IMR-90 (cell line): ENCODE measurements around the gene DCLRE1A. TPM values are rescaled to one million over a fixed set of nuclear protein-coding genes. Genes with fewer than 3 reads are reported as not detected.

Experiments
- ATAC-seq: fragments of 200-7000 bp; cut with Tn5 transposase; 2 replicates; pipeline ENCODE4 v1.9.1; 2020; ENCODE audit warnings: low read depth, mild to moderate bottlenecking, moderate library complexity
- BruUV-seq: library from RNA; stranded (reverse); fragments of 400-500 nt; replicated peaks from 2 replicates; lab custom pipeline; 2021; lab: Mats Ljungman, UMichigan
- CTCF ChIA-PET: fragments of 300-600 bp; formaldehyde crosslinking; extraction: SDS; loops from one replicate; lab custom pipeline; 2021; ENCODE audit warnings: antibody characterized with exemption; lab: Yijun Ruan, JAX
- POLR2A ChIA-PET: fragments of 300-600 bp; sonication (Branson Sonifier 250); formaldehyde crosslinking; loops from one replicate; lab custom pipeline; 2022; ENCODE audit warnings: antibody characterized with exemption; ENCODE audit not compliant: unreplicated experiment; lab: Charles Lee
- DNase-seq: peaks from one replicate; pipeline ENCODE4 v3.0.0; 2013
- H2AFZ ChIP-seq: replicated peaks from 2 replicates; pipeline ENCODE3; 2013; ENCODE audit warnings: low read length, mild to moderate bottlenecking; ENCODE audit not compliant: poor library complexity
- H2AK5ac ChIP-seq: 2 replicates; pipeline ENCODE4 v1.6.1; 2013; ENCODE audit warnings: low read depth, low read length, inconsistent platforms
- H2AK9ac ChIP-seq: replicated peaks from 2 replicates; pipeline ENCODE3; 2013; ENCODE audit warnings: mild to moderate bottlenecking, low read depth, low read length, moderate library complexity; ENCODE audit not compliant: poor library complexity
- H2BK120ac ChIP-seq: 2 replicates; pipeline ENCODE4 v1.6.1; 2013; ENCODE audit warnings: low read depth, low read length, inconsistent platforms
- H2BK15ac ChIP-seq: 3 replicates; pipeline ENCODE4 v1.6.1; 2013; ENCODE audit warnings: low read depth, low read length, inconsistent platforms
- H2BK20ac ChIP-seq: 2 replicates; pipeline ENCODE4 v1.6.1; 2013; ENCODE audit warnings: low read depth, mild to moderate bottlenecking, inconsistent platforms, low read length, moderate library complexity
- H2BK5ac ChIP-seq: 2 replicates; pipeline ENCODE4 v1.6.1; 2013; ENCODE audit warnings: mild to moderate bottlenecking, low read depth, low read length, inconsistent platforms; ENCODE audit not compliant: poor library complexity, severe bottlenecking
- H3K14ac ChIP-seq: replicated peaks from 2 replicates; pipeline ENCODE4 v1.6.1; 2013; ENCODE audit warnings: low read depth, low read length, inconsistent platforms
- H3K18ac ChIP-seq: 2 replicates; pipeline ENCODE4 v1.6.1; 2013; ENCODE audit warnings: low read depth, low read length, control low read depth
- H3K23ac ChIP-seq: 2 replicates; pipeline ENCODE4 v1.6.1; 2013; ENCODE audit warnings: low read depth, low read length, inconsistent platforms
- H3K27ac ChIP-seq: 2 replicates; pipeline ENCODE4 v1.5.1; 2013; ENCODE audit warnings: mild to moderate bottlenecking, control low read depth, low read length; ENCODE audit not compliant: insufficient read depth
- H3K27me3 ChIP-seq: 2 replicates; pipeline ENCODE4 v1.6.1; 2013; ENCODE audit warnings: low read length; ENCODE audit not compliant: control insufficient read depth, insufficient read depth
- H3K36me3 ChIP-seq: 2 replicates; pipeline ENCODE4 v1.6.1; 2013; ENCODE audit warnings: low read length, mixed read lengths; ENCODE audit not compliant: control insufficient read depth, insufficient read depth
- H3K4ac ChIP-seq: 2 replicates; pipeline ENCODE4 v1.6.1; 2013; ENCODE audit warnings: low read depth, low read length, inconsistent platforms
- H3K4me1 ChIP-seq: 2 replicates; pipeline ENCODE4 v1.6.1; 2013; ENCODE audit warnings: low read length, mixed read lengths; ENCODE audit not compliant: control insufficient read depth, insufficient read depth
- H3K4me2 ChIP-seq: 2 replicates; pipeline ENCODE4 v1.6.1; 2013; ENCODE audit warnings: low read depth, mild to moderate bottlenecking, control low read depth, low read length, moderate library complexity
- H3K4me3 ChIP-seq: 2 replicates; pipeline ENCODE4 v1.5.1; 2013; ENCODE audit warnings: low read depth, mild to moderate bottlenecking, control low read depth, low read length, moderate library complexity; ENCODE audit not compliant: insufficient read depth
- H3K56ac ChIP-seq: 2 replicates; pipeline ENCODE4 v1.6.1; 2013; ENCODE audit warnings: low read length, inconsistent platforms; ENCODE audit not compliant: insufficient read depth; ENCODE audit errors: extremely low read depth
- H3K79me1 ChIP-seq, 2 experiments: 2 replicates each; pipeline ENCODE4 v1.6.1; 2013; ENCODE audit warnings: low read length in 2 of 2, inconsistent platforms in 1 of 2, low read depth in 1 of 2
- H3K9ac ChIP-seq: 2 replicates; pipeline ENCODE4 v1.6.1; 2013; ENCODE audit warnings: low read depth, low read length, control low read depth
- H3K9me1 ChIP-seq: 2 replicates; pipeline ENCODE4 v1.6.1; 2013; ENCODE audit warnings: low read length, inconsistent platforms; ENCODE audit not compliant: insufficient read depth
- H3K9me3 ChIP-seq: 2 replicates; pipeline ENCODE4 v1.6.1; 2013; ENCODE audit warnings: low read length; ENCODE audit not compliant: control insufficient read depth, insufficient read depth
- H4K20me1 ChIP-seq: 2 replicates; pipeline ENCODE4 v1.6.1; 2013; ENCODE audit warnings: low read length, inconsistent platforms; ENCODE audit not compliant: insufficient read depth
- H4K5ac ChIP-seq: 2 replicates; pipeline ENCODE4 v1.6.1; 2013; ENCODE audit warnings: mild to moderate bottlenecking, low read depth, low read length, control low read depth
- H4K8ac ChIP-seq, 2 experiments: 2 replicates each; pipeline ENCODE4 v1.6.1; 2013; ENCODE audit warnings: low read depth in 2 of 2, low read length in 2 of 2, control low read depth in 1 of 2, inconsistent platforms in 1 of 2
- H4K91ac ChIP-seq: 2 replicates; pipeline ENCODE4 v1.6.1; 2013; ENCODE audit warnings: low read depth, low read length, inconsistent platforms; ENCODE audit not compliant: insufficient read depth
- BHLHE40 ChIP-seq: fragments of 150-350 bp; IDR thresholded peaks from 2 replicates; pipeline ENCODE4 v1.6.1; 2016; ENCODE audit warnings: mild to moderate bottlenecking, low read depth, low read length
- CEBPB ChIP-seq: IDR thresholded peaks from 2 replicates; pipeline ENCODE4 v1.6.1; 2012; ENCODE audit warnings: low read depth, low read length, improper control_type of control experiment
- CHD1 ChIP-seq: IDR thresholded peaks from 2 replicates; pipeline ENCODE4 v1.6.1; 2012; ENCODE audit warnings: low read depth, low read length, improper control_type of control experiment
- CTCF ChIP-seq: conservative IDR thresholded peaks from 2 replicates; pipeline ENCODE4 v1.5.1; 2012; ENCODE audit warnings: mild to moderate bottlenecking, low read depth, low read length, improper control_type of control experiment
- ELK1 ChIP-seq: fragments of 150-350 bp; IDR thresholded peaks from 2 replicates; pipeline ENCODE4 v1.6.1; 2016; ENCODE audit warnings: low read depth, mild to moderate bottlenecking, low read length, moderate library complexity, borderline replicate concordance
- FOS ChIP-seq: fragments of 150-350 bp; IDR thresholded peaks from 2 replicates; pipeline ENCODE4 v1.6.1; 2016; ENCODE audit warnings: low read depth, low read length
- MAZ ChIP-seq: IDR thresholded peaks from 2 replicates; pipeline ENCODE4 v1.6.1; 2012; ENCODE audit warnings: low read depth, mild to moderate bottlenecking, low read length, improper control_type of control experiment, moderate library complexity, borderline replicate concordance
- NFE2L2 ChIP-seq: fragments of 150-350 bp; IDR thresholded peaks from 2 replicates; pipeline ENCODE4 v1.6.1; 2016; ENCODE audit warnings: low read depth, mild to moderate bottlenecking, low read length
- POLR2A ChIP-seq: IDR thresholded peaks from 2 replicates; pipeline ENCODE4 v1.6.1; 2012; ENCODE audit warnings: mild to moderate bottlenecking, low read depth, low read length
- RCOR1 ChIP-seq: IDR thresholded peaks from 2 replicates; pipeline ENCODE4 v1.6.1; 2012; ENCODE audit warnings: mild to moderate bottlenecking, low read length, improper control_type of control experiment; ENCODE audit not compliant: insufficient replicate concordance
- RFX5 ChIP-seq: IDR thresholded peaks from 2 replicates; pipeline ENCODE4 v1.8.0; 2012; ENCODE audit warnings: low read depth, mild to moderate bottlenecking, low read length, moderate library complexity
- SMC3 ChIP-seq: fragments of 150-350 bp; IDR thresholded peaks from 2 replicates; pipeline ENCODE4 v1.6.1; 2016; ENCODE audit warnings: low read depth, mild to moderate bottlenecking, antibody characterized with exemption, low read length, moderate library complexity
- USF2 ChIP-seq: fragments of 150-350 bp; IDR thresholded peaks from 2 replicates; pipeline ENCODE4 v1.6.1; 2017; ENCODE audit warnings: mild to moderate bottlenecking, antibody characterized with exemption, low read length, low read depth
- WGBS, 2 experiments: methylation state at CpG; one replicate each; pipeline versions ENCODE4 v1.1.5 to v1.1.7; 2013; ENCODE audit warnings: missing lambda C conversion rate in 2 of 2; ENCODE audit not compliant: insufficient read length in 1 of 2; ENCODE audit errors: extremely low coverage in 2 of 2; 5-methylcytosine and 5-hydroxymethylcytosine counted together
- dilution Hi-C: fragments of 300-500 bp; cut with HindIII; formaldehyde crosslinking; loops from one replicate; pipeline ENCODE4 v1.14.3; 2018; ENCODE audit warnings: low sequenced_read_pairs; ENCODE audit not compliant: unreplicated experiment
- in situ Hi-C: fragments of 300-500 bp; cut with MboI; formaldehyde crosslinking; loops from 3 replicates; pipeline ENCODE4 v1.14.3; 2019; ENCODE audit warnings: low sequenced_read_pairs, inconsistent platforms, mixed read lengths
- intact Hi-C: fragments of 100-400 bp; cut with micrococcal nuclease; formaldehyde crosslinking; loops from 2 replicates; pipeline ENCODE4 v1.10.0; 2022
- polyA plus RNA-seq, 3 experiments: library from polyadenylated mRNA; depleted of rRNA; stranded (reverse); fragments of >200 nt; gene quantifications; 2 replicates each; pipeline ENCODE4 v1.2.3, GENCODE V29; 2012; ENCODE audit warnings: low replicate concordance in 1 of 3
- total RNA-seq: library from RNA; depleted of rRNA; stranded (reverse); fragments of >200 nt; gene quantifications from 2 replicates; pipeline ENCODE4 v1.2.3, GENCODE V29; 2012

DCLRE1A gene
- total and polyA plus RNA-seq, 2 of the 4 experiments (the other 2 are of a cell fraction) = 3.1 to 6.3 TPM

- Histone ChIP-seq H2AK9ac (no peak overlapping the region), H3K27ac (no peak overlapping the region), H3K79me1 (no peaks in the 10 kb centered on the region), H3K4me2 (no peak overlapping the region), H3K4me1 (peaks cover 2% of the 10 kb centered on the region), H4K8ac (no peak overlapping the region), H3K9me3 (no peaks in the 10 kb centered on the region), H3K14ac (no peak overlapping the region), H2BK5ac (no peak overlapping the region), H2BK120ac (no peak overlapping the region), H2BK15ac (no peak overlapping the region), H4K20me1 (no peaks in the 10 kb centered on the region), H3K4ac (no peak overlapping the region), H3K9me1 (no peaks in the 10 kb centered on the region), H3K56ac (no peak overlapping the region), H3K18ac (no peak overlapping the region), H3K9ac (no peak overlapping the region), H3K23ac (no peak overlapping the region), H3K27me3 (peaks cover 17% of the 10 kb centered on the region), H3K4me3 (no peak overlapping the region), H4K91ac (no peak overlapping the region), H2BK20ac (no peak overlapping the region), H3K36me3 (no peaks in the 10 kb centered on the region), H2AK5ac (no peak overlapping the region), H4K5ac (no peak overlapping the region), H2AFZ (no peak overlapping the region)
- dilution Hi-C loops = no loop called here
- POLR2A ChIA-PET = no interaction called here
- DNase-seq (no peak), ATAC-seq (no peak)
- BruUV-seq = no TSS peak
- CTCF ChIA-PET = no interaction called here
- no peak for TF ChIP-seq CHD1
- no peak for TF ChIP-seq FOS
- TF ChIP-seq ELK1 = no peak
- no peak for TF ChIP-seq RFX5
- no peak for TF ChIP-seq NFE2L2
- no peak for TF ChIP-seq MAZ
- TF ChIP-seq SMC3 = no peak
- TF ChIP-seq POLR2A = no peak
- no peak for TF ChIP-seq BHLHE40
- TF ChIP-seq CTCF = no peak
- TF ChIP-seq CEBPB = no peak
- TF ChIP-seq RCOR1 = no peak
- no peak for TF ChIP-seq USF2
- WGBS, 2 experiments = no CpG with 5 or more reads among the region's 2 CpGs
- intact Hi-C loops = no loop called here
- in situ Hi-C loops = no loop called here
Observed at GRCh38 chr10:113791691-113792090, 62.2 kb downstream of the DCLRE1A start.
